Mesothelial cell of epicardium (in vitro differentiated cells): ENCODE data around the gene DPH1. TPM values are rescaled to one million over a fixed set of nuclear protein-coding genes. Genes with fewer than 3 reads are reported as not detected.

Experiments
- DNase-seq, 2 experiments: peaks; one replicate each; pipeline ENCODE4 v3.0.0; 2021; ENCODE audit warnings: low spot score in 2 of 2; ENCODE audit not compliant: unreplicated experiment in 2 of 2
- H3K27ac Mint-ChIP-seq: 2 replicates; pipeline ENCODE4 v1.8.0; 2021; ENCODE audit warnings: mixed read lengths
- H3K27me3 Mint-ChIP-seq: 2 replicates; pipeline ENCODE4 v1.8.0; 2021; ENCODE audit warnings: low read depth, mixed read lengths
- H3K36me3 Mint-ChIP-seq: 2 replicates; pipeline ENCODE4 v1.8.0; 2021; ENCODE audit warnings: mixed read lengths
- H3K4me1 Mint-ChIP-seq: 2 replicates; pipeline ENCODE4 v1.8.0; 2021; ENCODE audit warnings: mixed read lengths
- H3K4me3 Mint-ChIP-seq: 2 replicates; pipeline ENCODE4 v1.8.0; 2021; ENCODE audit warnings: mild to moderate bottlenecking, moderate library complexity, mixed read lengths
- H3K9me3 Mint-ChIP-seq: 2 replicates; pipeline ENCODE4 v1.8.0; 2021; ENCODE audit warnings: mixed read lengths
- total RNA-seq: library from RNA; stranded (reverse); gene quantifications from 3 replicates; pipeline ENCODE4 v1.2.1, GENCODE V29; 2021
- TF ChIP-seq, protein P1 (sequence below): fragments of 200-600 bp; sonication (generic); IDR thresholded peaks from one replicate; pipeline ENCODE4 v1.5.0; 2021; ENCODE audit warnings: antibody characterized with exemption; ENCODE audit not compliant: unreplicated experiment

DPH1 gene
- total RNA-seq, 1 donor from 2014 or later, result 63.8 TPM

DNA sequence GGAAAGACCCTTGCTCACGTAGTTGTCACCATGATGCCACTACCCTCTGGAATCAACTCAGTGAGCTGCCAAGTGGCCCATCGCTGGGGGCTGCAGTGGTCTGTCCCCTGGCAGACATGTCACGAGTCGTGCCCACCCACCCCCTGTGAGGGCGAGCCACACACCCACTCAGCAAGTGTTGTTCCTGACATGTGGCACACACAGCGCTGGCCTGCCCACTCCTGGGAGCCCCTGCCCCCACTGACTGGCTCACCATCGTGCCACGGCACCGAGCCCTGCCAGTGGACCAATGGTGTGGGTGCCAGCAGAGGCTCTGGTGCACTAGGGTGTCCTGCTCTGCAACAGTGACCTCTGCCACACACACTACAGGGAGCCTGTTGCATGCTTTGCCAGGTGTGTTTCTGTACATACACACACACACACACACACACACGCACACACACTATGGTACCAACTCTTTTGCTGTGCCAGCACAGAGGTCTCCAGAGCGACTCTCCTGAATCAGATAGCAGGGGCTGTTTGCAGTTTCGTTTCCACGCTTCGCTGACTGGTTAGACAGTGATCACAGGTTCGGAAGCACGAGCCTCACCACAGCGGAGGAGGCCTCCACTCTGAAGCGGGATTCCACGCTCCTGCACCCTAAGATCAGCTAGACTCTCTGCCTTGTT, 12.5 kb upstream of the DPH1 start:
- no peak overlapping the region for H3K27ac Mint-ChIP-seq
- TF ChIP-seq, protein P1, sequence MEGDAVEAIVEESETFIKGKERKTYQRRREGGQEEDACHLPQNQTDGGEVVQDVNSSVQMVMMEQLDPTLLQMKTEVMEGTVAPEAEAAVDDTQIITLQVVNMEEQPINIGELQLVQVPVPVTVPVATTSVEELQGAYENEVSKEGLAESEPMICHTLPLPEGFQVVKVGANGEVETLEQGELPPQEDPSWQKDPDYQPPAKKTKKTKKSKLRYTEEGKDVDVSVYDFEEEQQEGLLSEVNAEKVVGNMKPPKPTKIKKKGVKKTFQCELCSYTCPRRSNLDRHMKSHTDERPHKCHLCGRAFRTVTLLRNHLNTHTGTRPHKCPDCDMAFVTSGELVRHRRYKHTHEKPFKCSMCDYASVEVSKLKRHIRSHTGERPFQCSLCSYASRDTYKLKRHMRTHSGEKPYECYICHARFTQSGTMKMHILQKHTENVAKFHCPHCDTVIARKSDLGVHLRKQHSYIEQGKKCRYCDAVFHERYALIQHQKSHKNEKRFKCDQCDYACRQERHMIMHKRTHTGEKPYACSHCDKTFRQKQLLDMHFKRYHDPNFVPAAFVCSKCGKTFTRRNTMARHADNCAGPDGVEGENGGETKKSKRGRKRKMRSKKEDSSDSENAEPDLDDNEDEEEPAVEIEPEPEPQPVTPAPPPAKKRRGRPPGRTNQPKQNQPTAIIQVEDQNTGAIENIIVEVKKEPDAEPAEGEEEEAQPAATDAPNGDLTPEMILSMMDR, result no peak
- peaks cover 2% of the 10 kb centered on the region for H3K9me3 Mint-ChIP-seq
- H3K27me3 Mint-ChIP-seq, result peaks cover 67% of the 10 kb centered on the region
- H3K4me3 Mint-ChIP-seq, result no peak overlapping the region
- H3K4me1 Mint-ChIP-seq, result peaks cover 1% of the 10 kb centered on the region
- DNase-seq, result no peak
- H3K36me3 Mint-ChIP-seq, result no peaks in the 10 kb centered on the region

DNA sequence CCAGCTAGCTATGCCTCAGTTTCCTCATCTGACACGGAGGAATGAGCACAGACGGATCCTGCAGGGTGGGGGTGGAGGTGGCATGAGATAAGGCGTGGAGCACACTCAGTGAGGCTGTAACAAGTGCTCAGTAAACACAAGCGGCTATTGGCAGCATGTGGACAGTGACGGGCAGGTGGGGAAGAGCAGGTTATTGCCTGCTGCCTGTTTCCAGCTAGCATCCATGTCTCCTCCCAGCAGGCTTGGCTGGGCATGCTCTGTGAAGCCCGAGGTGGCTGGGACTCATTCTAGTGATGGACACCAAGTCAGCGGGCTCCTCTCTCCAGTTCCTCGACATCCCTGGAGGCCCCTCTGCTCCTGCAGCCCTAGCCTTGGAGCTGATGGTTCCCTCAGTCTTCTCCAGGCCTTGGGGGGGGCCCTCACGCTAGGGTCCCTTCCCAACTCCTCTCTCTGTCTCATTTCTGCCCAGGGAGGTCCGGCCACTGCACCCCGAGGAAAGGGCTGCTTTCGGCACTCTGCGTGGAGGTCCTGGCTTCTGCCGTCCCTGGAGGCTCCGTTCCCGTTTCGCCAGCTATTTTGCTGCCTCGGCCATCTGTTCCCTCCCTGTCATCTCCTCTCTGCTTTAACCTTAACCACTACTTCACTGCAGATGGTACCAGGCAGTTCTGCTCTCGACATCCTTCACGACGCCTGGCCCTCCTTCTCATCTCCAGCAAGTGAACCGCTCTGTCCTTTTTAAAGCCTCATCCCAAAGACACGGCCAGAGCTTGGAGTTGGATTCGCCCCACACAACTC, 11.0 kb upstream of the DPH1 start:
- Mint-ChIP-seq H3K27me3 (peaks cover 77% of the 10 kb centered on the region), H3K4me1 (no peaks in the 10 kb centered on the region), H3K27ac (no peak overlapping the region), H3K36me3 (no peaks in the 10 kb centered on the region), H3K4me3 (no peak overlapping the region), H3K9me3 (no peaks in the 10 kb centered on the region)
- TF ChIP-seq, protein P1, result no peak
- DNase-seq, result no peak

DNA sequence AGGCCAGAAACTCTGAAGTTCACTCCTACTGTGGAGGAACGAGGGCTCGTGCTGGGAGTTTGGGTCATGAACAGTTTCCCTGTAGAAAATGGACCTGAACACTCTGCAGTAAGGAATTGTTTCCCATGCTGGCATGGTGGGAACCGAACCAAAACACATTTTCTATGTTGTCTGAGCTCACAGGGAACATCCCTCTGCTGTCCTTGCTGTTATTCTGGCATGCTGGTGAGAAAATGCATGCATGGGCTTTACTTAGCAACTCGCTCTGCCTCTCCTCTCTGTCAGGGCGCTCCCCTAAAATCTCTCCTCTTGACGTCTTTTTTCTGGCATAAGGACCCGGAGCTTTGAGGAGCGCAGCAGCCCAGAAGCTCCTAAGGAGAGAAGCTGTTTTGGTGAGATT, 10.2 kb upstream of the DPH1 start:
- no peaks in the 10 kb centered on the region for H3K9me3 Mint-ChIP-seq
- no peak for DNase-seq
- H3K36me3 Mint-ChIP-seq, result no peaks in the 10 kb centered on the region
- TF ChIP-seq, protein P1, result no peak
- H3K4me1 Mint-ChIP-seq, result peaks cover 2% of the 10 kb centered on the region
- peaks cover 77% of the 10 kb centered on the region for H3K27me3 Mint-ChIP-seq
- H3K4me3 Mint-ChIP-seq, result no peak overlapping the region
- no peak overlapping the region for H3K27ac Mint-ChIP-seq

DNA sequence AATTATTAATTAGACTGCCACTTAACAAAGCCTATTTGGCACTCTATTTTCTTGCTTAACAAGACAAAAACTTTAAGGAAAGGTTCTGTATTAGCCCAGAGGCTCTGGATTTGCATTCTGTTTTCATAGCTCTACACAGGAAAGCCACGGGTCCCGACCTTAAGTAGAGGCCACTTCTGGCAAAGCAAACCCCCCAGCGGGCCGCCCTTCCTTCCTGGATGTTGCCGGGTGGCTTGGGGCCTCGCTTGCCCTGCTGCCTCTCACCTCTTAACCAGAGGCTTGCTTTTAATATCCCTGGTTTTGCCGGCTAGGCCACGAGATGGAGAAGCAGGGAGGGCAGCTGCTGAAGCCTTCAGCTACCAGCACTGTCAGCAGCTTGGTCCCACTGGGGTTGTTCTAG, 9.2 kb upstream of the DPH1 start:
- H3K4me3 Mint-ChIP-seq, result no peak overlapping the region
- H3K27me3 Mint-ChIP-seq, result peaks cover 74% of the 10 kb centered on the region
- H3K9me3 Mint-ChIP-seq, result no peaks in the 10 kb centered on the region
- DNase-seq, result no peak
- H3K36me3 Mint-ChIP-seq, result no peaks in the 10 kb centered on the region
- TF ChIP-seq, protein P1, result no peak
- no peak overlapping the region for H3K27ac Mint-ChIP-seq
- peaks cover 4% of the 10 kb centered on the region for H3K4me1 Mint-ChIP-seq

DNA sequence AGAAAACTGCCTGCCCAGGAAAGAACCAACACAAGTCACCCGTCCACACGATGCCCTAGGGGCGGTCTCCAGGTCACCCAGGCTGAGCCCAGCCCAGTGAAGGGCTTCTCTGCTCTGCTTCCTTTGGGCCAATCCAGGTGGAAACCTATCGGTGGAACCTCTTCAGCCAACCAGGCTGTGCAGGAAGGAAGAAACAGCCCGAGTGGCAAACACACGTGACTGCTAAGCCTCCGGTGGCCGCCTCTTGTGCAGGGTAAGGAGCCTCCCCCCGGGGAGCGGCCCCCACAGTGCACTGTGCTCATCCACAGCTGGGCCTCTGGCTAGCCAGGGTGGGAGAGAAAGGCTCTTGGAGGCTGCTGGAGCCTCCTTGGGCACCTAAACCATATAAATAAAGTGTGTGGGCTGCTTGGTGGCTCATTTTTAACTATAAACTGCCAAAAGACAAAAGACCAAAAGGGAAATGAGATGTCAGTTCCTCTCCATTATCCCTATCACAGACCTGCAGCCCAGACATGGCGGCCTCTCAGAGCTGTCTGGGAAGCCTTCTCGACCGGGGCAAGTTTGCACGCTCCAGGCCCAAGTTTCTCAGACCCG, 7.2 kb upstream of the DPH1 start:
- Mint-ChIP-seq H3K9me3 (no peaks in the 10 kb centered on the region), H3K27ac (no peak overlapping the region), H3K36me3 (no peaks in the 10 kb centered on the region), H3K27me3 (peaks cover 84% of the 10 kb centered on the region), H3K4me1 (peaks cover 12% of the 10 kb centered on the region), H3K4me3 (no peak overlapping the region)
- TF ChIP-seq, protein P1, result no peak
- DNase-seq, result no peak
